ENCODE data around the gene WWP2.

GRCh38 chr16:69894676-69895075 is 132.5 kb downstream of the WWP2 start:
- TF ChIP-seq, protein P1, sequence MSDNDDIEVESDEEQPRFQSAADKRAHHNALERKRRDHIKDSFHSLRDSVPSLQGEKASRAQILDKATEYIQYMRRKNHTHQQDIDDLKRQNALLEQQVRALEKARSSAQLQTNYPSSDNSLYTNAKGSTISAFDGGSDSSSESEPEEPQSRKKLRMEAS (IDR thresholded peaks at IDR 0.05; ENCODE audit: insufficient read depth, insufficient read length): no peak
- TF ChIP-seq CTCF (IDR thresholded peaks at IDR 0.05; ENCODE audit: extremely low read depth in 1 of 2, insufficient read depth in 1 of 2, low read depth in 1 of 2, low read length in 2 of 2) (no peak), POLR2A (IDR thresholded peaks at IDR 0.05; ENCODE audit: low read depth, low read length) (no peak), JUN (IDR thresholded peaks at IDR 0.05; ENCODE audit: borderline replicate concordance, insufficient read depth, insufficient read length, low read depth) (no peak), POLR2AphosphoS5 (IDR thresholded peaks at IDR 0.05; ENCODE audit: insufficient read depth, low read depth, low read length) (no peak), MYC (IDR thresholded peaks at IDR 0.05; ENCODE audit: low read depth, low read length) (no peak), EZH2 (IDR thresholded peaks at IDR 0.05; ENCODE audit: borderline replicate concordance, low read depth, low read length, severe bottlenecking) (no peak), GATA2 (IDR thresholded peaks at IDR 0.05; ENCODE audit: insufficient read depth, insufficient read length, low read depth, low read length) (no peak)

Data from endothelial cell of umbilical vein (primary cell).